NCI-H69 (cell line): ENCODE results near the gene CLSTN1.
"Not testable (repeated sequence)": the region's sequence is repeated elsewhere in the genome, so short reads cannot be mapped to it uniquely, and the experiment has no call there.

Experiments used
- DNase-seq: peaks from one replicate; lab custom pipeline; 2025; lab: John Stamatoyannopoulos, UW

Gene CLSTN1

DNA sequence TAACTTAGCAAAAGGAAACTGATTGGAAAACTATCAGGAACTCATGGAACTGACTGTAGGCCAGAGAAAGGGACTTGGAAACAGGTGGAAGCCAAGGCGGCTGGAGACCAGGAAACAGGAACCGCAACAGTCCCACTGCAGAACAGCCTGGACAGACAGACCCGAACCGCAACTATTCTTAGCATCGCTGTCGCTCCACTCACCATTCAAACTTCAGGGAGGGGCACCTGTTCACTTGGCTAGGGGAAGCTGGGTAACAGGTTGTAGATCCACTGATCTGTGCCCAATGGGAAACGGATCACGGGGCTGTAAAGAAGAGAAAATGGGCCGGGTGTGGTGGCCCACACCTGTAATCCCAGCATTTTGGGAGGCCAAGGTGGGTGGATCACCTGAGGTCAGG, 61.9 kb downstream of the CLSTN1 start:
- no peak for DNase-seq

- no peak for DNase-seq
These were observed 62.9 kb downstream of the CLSTN1 start for GRCh38 chr1:9760824-9761223.

DNA sequence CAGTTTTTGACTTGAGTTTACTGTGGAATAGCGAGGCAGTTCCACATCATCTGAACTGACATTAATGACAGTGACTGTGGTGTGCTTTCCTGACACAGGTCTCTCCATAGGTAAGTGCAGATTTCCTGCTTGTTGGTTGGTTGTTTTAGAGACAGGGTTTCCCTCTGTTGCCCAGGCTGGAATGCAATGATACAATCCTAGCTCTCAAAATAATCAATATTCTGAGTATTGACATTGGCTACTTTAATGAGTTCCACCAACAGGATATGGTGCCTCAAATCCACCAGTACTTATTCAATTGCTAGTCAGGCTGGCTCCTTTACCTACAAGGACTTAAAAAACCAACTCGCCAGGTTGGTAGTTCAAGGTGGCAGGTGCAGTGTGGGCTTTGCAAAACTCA, 63.8 kb downstream of the CLSTN1 start:
- no peak for DNase-seq

- DNase-seq = no peak
These were observed 65.1 kb downstream of the CLSTN1 start for GRCh38 chr1:9758559-9759121.

GRCh38 chr1:9755441-9755995, 68.2 kb downstream of the CLSTN1 start:
- DNase-seq = no peak

- no peak for DNase-seq
These were observed 70.6 kb downstream of the CLSTN1 start for GRCh38 chr1:9753121-9753531.

GRCh38 chr1:9751971-9752370, 71.8 kb downstream of the CLSTN1 start:
- no peak for DNase-seq

DNA sequence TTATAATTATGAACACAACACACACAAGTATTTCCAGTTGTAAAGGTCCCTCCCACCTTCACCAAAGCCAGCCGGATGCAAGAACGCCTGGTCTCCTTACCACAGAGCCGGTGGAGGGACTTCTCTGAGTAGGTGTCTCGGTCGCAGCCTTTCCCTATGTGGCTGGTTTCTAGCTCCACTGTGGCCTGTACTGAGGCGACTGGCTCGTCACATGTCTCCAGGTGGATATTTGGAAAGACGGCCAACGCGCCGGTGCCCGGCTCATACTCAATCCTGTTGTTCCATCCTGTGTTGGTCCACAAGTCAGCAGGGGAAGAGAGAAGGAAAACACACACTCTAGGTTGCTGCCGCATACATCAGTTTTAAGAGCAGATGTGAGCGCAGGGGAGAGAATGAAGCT, 74.4 kb downstream of the CLSTN1 start:
- DNase-seq = no peak

DNA sequence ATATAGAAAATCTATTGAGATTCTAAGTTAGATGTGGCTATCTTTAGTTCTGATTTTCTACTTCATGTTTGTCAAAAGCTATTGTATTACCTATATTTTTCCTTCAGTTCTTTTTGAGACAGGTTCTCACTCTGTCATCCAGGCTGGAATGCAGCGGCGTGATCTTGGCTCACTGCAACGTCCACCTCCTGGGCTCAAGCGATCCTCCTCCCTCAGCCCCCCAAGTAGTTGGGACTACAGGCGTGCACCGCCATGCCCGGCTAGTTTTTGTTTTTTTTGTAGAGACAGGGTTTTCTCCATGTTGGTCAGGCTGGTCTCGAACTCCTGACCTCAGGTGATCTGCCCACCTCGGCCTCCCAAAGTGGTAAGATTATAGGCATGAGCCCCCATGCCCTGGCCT, 75.4 kb downstream of the CLSTN1 start:
- DNase-seq = not testable (repeated sequence)

DNA sequence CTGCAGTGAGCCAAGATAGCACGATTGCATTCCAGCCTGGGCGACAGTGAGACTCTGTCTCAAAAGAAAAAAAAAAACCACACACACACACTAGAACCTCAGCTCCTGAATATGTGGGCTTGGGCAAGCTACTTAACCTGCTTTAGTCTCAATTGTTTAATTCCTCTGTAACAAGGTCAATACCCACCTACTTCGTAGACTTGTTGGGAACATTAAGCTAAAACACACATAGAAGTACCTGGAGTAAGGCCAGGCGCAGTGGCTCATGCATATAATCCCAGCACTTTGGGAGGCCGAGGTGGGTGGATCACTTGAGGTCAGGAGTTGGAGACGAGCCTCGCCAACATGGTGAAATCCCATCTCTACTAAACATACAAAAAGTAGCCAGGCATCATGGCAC, 77.1 kb downstream of the CLSTN1 start:
- no peak for DNase-seq

DNA sequence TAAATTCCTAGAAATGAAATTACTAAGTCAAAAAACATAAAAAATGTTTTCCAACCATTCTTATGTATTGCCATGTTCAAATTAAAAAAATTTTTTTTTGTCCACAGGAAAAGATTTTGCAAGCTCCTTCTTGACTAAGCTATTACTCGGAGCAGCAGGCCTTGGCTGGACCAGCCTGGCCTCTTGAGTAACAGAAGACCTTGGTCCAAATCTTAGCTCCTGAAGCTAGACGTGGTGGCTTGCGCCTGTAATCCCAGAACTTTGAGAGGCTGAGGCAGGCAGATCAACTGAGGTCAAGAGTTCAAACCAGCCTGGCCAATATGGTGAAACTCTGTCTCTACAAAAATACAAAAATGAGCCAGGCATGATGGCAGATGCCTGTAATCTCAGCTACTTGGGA, 77.6 kb downstream of the CLSTN1 start:
- DNase-seq = no peak

DNA sequence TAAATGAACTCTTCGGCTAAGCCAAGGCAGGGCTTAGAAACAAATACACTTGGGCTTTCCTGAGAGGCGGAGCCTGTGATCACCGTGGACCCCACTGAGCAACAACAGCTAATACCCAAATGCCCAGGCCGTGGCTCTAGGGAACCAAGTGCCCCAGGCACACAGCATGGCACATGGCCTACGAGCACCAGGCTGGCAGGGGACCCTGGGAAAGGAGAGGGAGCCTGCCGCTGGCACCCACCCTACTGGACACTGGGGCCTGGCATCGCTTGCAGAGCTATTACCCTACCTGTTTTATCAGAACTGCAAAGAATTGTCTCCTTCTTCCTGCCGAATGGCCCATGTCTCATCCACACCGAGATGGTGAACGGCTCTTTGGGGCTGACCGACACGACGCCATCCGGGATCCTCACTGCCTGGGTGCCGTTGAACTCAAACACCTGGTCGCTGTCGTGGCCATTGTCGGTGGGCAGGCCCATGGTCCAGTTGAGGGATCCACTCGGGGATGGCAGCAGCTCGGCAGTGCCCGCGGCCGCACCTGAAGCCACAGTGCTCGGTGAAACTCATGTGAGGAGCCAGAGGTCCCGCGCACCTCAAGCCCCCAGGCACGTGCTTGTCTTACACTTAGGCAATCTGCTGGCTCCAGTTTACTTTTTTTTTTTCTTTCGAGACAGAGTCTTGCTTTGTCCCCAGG, 79.5 kb downstream of the CLSTN1 start:
- no peak for DNase-seq

DNA sequence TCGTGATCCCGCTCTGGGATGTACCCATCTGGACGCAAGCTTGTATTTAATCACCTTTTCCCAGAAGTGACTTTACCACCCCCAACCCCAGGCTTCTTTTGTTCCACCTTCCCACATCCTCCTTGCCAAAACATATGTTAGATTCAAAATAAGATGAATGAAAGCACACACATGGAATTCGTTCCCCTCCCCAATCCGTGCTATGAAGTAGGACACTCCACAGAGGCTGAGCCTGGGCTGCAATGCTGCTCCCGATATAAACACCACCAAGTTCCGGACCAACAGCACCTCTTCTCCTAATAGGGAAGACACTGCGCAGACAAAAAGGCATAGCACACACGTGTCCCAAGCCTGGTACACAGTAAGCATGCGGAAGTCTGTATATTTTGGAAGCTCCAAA, 86.1 kb downstream of the CLSTN1 start:
- DNase-seq = no peak

- no peak for DNase-seq
These were observed 86.7 kb downstream of the CLSTN1 start for GRCh38 chr1:9737057-9737456.

DNA sequence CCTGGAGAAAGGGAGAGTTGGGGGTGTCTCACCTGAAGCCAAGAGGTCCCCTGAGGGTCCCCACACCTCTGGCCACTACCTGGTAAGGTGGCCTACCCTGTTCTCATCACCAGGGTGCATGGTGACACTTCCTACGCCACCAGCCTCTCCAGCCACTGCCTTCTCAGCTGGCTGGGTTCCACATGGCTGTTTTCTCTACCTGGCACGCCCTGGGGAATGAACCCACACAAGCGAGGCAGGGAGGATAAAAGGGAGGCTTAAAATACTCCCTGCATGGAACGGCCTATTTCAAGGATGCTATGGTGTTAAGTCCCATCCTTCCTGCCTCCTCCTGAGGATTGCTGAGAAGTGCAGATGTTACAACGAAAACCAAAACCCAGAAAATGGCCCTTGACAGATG, 87.5 kb downstream of the CLSTN1 start:
- no peak for DNase-seq

DNA sequence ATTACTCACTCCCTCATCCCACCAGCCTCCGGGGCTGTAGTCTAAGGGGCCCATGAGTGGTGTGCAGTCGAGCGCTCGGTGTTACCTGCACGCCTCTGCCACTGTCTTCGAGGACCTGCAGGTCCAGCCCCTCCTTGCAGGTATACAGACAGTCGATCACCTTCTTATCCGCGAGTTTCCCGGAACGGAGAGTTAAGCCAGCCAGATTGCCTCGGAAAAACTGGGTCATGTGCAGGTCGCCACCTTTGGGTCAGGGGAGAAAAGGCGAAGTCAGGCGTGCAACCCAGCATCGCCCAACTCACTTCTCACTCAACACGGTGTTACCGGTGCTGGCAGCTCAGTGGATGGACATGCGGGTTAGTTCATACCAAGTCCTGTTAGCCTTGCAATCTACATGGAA, 88.0 kb downstream of the CLSTN1 start:
- no peak for DNase-seq

- DNase-seq = no peak
These were observed 90.5 kb downstream of the CLSTN1 start for GRCh38 chr1:9733160-9733789.

DNA sequence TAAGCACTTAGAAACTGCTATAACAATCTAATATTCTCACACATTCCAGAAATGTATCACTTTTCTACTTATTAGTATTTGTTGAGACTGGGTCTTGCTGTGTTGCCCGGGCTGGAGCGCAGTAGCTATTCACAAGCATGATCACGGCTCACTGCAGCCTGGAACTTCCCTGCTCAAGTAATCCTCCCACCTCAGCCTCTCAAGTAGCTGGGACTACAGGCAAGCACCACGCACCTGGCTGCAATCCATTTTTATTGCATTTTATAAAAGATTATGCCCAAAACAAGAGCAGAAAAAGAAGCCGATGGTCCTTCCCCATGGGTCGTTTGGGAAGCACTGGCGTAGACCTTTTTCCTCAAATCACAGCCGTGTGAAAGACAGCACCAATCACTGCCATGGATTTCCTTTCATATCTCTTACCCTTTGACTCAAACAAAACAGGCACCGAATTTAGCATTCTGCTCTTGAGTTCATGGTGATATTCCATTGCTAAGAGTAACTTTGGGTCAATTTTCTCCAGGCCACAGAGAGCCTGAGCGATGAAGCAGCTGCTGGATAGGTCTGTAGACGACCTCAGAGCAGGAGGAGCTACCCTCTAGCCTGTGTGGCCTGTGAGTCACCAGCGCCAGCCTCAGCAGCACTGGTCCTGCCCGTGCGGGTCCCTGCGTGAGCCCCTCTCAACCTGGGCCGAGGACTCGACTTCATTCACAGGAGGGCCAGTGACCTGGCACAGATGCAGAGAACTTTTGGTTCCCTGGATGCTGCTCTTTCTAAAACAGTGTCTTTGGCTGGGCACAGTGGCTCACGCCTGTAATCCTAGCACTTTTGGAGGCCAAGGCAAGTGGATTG, 91.4 kb downstream of the CLSTN1 start:
- DNase-seq = no peak

DNA sequence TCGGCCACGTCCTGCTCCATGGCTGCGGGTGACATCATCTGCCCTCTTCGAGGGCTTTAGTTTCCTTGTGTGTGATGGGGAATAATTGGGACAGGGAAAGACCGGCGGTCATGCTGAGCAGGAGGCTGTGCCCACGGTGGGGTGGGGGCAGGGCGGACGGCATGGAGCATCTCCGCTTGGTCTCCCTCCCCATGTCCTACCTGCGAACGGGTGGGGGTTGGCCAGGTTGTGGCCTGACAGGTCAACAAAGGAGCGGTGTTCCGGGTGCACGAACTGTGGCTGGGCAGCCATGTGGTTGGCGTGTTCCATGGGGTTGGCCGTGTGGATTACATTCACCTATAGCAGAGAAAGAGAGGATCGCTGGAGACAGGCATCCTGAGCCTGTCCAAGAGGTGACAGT, 92.2 kb downstream of the CLSTN1 start:
- DNase-seq = no peak

DNA sequence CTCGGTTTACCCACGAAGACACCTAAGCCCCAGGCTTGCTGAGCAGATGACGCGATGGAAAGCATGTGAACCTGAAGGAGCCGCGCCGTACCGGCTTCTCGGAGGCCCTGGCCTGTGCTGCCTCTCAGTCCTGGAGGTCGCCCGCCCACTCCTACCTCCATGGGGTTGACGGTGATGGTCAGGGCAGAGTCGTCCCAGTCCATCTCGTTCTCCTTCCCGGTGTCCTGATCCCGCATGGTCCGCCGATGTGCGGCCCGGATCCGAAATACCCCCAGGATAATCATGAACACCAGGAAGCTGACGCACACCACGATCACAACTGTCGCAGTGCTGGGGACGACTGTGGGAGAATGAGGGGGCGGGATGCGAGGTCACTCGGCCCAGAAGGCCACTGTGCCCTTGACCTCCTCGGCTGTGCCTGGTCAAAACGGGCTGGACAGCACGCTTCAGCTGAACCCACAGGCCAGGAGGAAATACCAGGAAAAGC, 92.7 kb downstream of the CLSTN1 start:
- DNase-seq = no peak

GRCh38 chr1:9730096-9730901, 93.5 kb downstream of the CLSTN1 start:
- DNase-seq = no peak
